ENCODE results near the gene TARS1. TPM values are rescaled to one million over a fixed set of nuclear protein-coding genes. Genes with fewer than 3 reads are reported as not detected.

TARS1 gene
- total RNA-seq, 1 experiment from 2014 or later, result 417 TPM

DNA sequence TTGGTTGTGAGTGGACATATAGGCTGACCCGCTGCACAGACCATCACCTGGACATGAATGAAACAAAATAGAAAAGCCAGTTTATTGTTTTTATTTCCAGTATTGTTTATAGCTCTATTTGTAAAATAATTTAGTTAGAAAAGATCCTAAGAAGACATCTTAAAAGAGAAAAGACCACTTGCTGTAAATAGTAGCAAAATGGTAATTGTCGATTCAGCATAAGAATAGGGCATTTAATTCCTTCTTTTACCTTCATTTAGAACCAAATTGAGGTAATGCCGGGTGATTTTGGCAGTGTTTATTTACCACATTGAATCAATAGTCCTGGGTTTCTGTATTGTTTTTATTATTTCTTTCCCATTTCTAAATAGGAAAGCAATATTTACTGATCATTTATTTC is 7.4 kb downstream of the TARS1 start:
- H3K36me3 Mint-ChIP-seq (ENCODE audit: insufficient read depth in 1 of 3, low read depth in 3 of 3), result peaks cover 57 to 85% (median 82%) of the 10 kb centered on the region in 3 experiments

More for the DNA sequence above, 7.4 kb downstream of the TARS1 start:
- H3K9me3 Mint-ChIP-seq, result no peaks in the 10 kb centered on the region
- Histone ChIP-seq H3T11ph (ENCODE audit: low read length) (no peak overlapping the region), H3K79me1 (ENCODE audit: insufficient read depth, low read depth, low read length, poor library complexity, severe bottlenecking) (peaks cover 2% of the 10 kb centered on the region), H4K8ac (replicated peaks; ENCODE audit: insufficient read length, low read depth, low read length) (no peak overlapping the region), H4K5ac (ENCODE audit: insufficient read length, low read depth, low read length) (no peak overlapping the region), H2BK120ac (ENCODE audit: low read depth, low read length, poor library complexity, severe bottlenecking) (no peak overlapping the region), H3K9ac (ENCODE audit: extremely low read depth, insufficient read length, low read length) (no peak overlapping the region), H3K18ac (ENCODE audit: insufficient read length, low read depth, low read length) (no peak overlapping the region), H2AFZ (ENCODE audit: low read length) (no peak overlapping the region), H3K9me3 (ENCODE audit: control insufficient read depth, low read depth, low read length) (no peaks in the 10 kb centered on the region), H3K4ac (ENCODE audit: low read depth, low read length) (no peak overlapping the region), H2AK5ac (ENCODE audit: insufficient read length, low read length) (no peak overlapping the region), H3K27ac (ENCODE audit: insufficient read length, low read depth, low read length) (peak overlapping the region; percentile 68), H3K4me1 (ENCODE audit: insufficient read depth, low read length) (peaks cover 7% of the 10 kb centered on the region), H3K27me3 (ENCODE audit: insufficient read depth, low read length) (no peaks in the 10 kb centered on the region), H4K20me1 (ENCODE audit: control insufficient read depth, insufficient read depth, insufficient read length) (no peaks in the 10 kb centered on the region), H2BK12ac (ENCODE audit: insufficient read length, low read depth, low read length) (no peak overlapping the region), H3K56ac (ENCODE audit: insufficient read length, low read depth, low read length) (no peak overlapping the region), H3K23me2 (ENCODE audit: insufficient read length, low read depth, low read length, poor library complexity, severe bottlenecking) (no peaks in the 10 kb centered on the region), H3K79me2 (ENCODE audit: insufficient read depth, low read length) (peaks cover 13% of the 10 kb centered on the region; the same call in 1 of the 2 replicates), H3K4me2 (ENCODE audit: insufficient read depth, insufficient read length, low read length) (peak overlapping the region; percentile 14), H2BK20ac (ENCODE audit: low read depth, low read length, poor library complexity, severe bottlenecking) (no peak overlapping the region), H3K14ac (ENCODE audit: insufficient read depth, low read length) (no peak overlapping the region), H2BK5ac (ENCODE audit: insufficient read length, low read length) (no peak overlapping the region), H2BK15ac (ENCODE audit: low read depth, low read length) (no peak overlapping the region), H3K23ac (ENCODE audit: insufficient read length, low read depth, low read length) (no peak overlapping the region), H4K91ac (ENCODE audit: insufficient read length, low read depth, low read length) (no peak overlapping the region)
- no peak for DNase-seq
- H3K4me3 Mint-ChIP-seq, result peak overlapping the region; percentile 7 to 55
- peak overlapping the region; percentile 66 to 96 (median 87) for H3K27ac Mint-ChIP-seq
- TF ChIP-seq, protein P1, sequence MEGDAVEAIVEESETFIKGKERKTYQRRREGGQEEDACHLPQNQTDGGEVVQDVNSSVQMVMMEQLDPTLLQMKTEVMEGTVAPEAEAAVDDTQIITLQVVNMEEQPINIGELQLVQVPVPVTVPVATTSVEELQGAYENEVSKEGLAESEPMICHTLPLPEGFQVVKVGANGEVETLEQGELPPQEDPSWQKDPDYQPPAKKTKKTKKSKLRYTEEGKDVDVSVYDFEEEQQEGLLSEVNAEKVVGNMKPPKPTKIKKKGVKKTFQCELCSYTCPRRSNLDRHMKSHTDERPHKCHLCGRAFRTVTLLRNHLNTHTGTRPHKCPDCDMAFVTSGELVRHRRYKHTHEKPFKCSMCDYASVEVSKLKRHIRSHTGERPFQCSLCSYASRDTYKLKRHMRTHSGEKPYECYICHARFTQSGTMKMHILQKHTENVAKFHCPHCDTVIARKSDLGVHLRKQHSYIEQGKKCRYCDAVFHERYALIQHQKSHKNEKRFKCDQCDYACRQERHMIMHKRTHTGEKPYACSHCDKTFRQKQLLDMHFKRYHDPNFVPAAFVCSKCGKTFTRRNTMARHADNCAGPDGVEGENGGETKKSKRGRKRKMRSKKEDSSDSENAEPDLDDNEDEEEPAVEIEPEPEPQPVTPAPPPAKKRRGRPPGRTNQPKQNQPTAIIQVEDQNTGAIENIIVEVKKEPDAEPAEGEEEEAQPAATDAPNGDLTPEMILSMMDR (conservative IDR thresholded peaks at IDR 0.05), result no peak
- H3K4me1 Mint-ChIP-seq, result peaks cover 54 to 58% of the 10 kb centered on the region in 2 experiments
- no peaks in the 10 kb centered on the region for H3K27me3 Mint-ChIP-seq (ENCODE audit: low read depth)
- WGBS (ENCODE audit: extremely low coverage, insufficient read length, low lambda C conversion rate), result no CpG with 5 or more reads among the region's 3 CpGs
